LoVo (cell line): ENCODE measurements around the gene KCND3.

Source experiments
- DNase-seq: peaks from one replicate; pipeline ENCODE4 v3.0.0-alpha.2; 2016; ENCODE audit warnings: low spot score

KCND3 gene

GRCh38 chr1:111911776-111912515, 77.5 kb downstream of the KCND3 start:
- no peak for DNase-seq

- DNase-seq, result no peak
Measured at GRCh38 chr1:111911061-111911460, 78.4 kb downstream of the KCND3 start.

- DNase-seq, result no peak
Measured at GRCh38 chr1:111909030-111909429, 80.4 kb downstream of the KCND3 start.

- DNase-seq, result no peak
Measured at GRCh38 chr1:111908011-111908621, 81.4 kb downstream of the KCND3 start.

GRCh38 chr1:111907321-111907720, 82.1 kb downstream of the KCND3 start:
- no peak for DNase-seq

- no peak for DNase-seq
Measured at GRCh38 chr1:111906816-111907215, 82.7 kb downstream of the KCND3 start.

GRCh38 chr1:111906111-111906510, 83.4 kb downstream of the KCND3 start:
- DNase-seq, result no peak

- DNase-seq, result no peak
Measured at GRCh38 chr1:111904478-111905218, 84.8 kb downstream of the KCND3 start.

GRCh38 chr1:111903871-111904449, 85.5 kb downstream of the KCND3 start:
- DNase-seq, result no peak

GRCh38 chr1:111903148-111903870, 86.2 kb downstream of the KCND3 start:
- no peak for DNase-seq

GRCh38 chr1:111895469-111895868, 94.0 kb downstream of the KCND3 start:
- DNase-seq, result no peak

GRCh38 chr1:111895017-111895416, 94.5 kb downstream of the KCND3 start:
- DNase-seq, result no peak

- no peak for DNase-seq
Measured at GRCh38 chr1:111894497-111894896, 95.0 kb downstream of the KCND3 start.

GRCh38 chr1:111891566-111891965, 97.9 kb downstream of the KCND3 start:
- no peak for DNase-seq

- DNase-seq, result no peak
Measured at GRCh38 chr1:111888740-111889376, 100.6 kb downstream of the KCND3 start.

- DNase-seq, result no peak
Measured at GRCh38 chr1:111887875-111888274, 101.6 kb downstream of the KCND3 start.

- no peak for DNase-seq
Measured at GRCh38 chr1:111887385-111887784, 102.1 kb downstream of the KCND3 start.

GRCh38 chr1:111886741-111887140, 102.7 kb downstream of the KCND3 start:
- no peak for DNase-seq

- no peak for DNase-seq
Measured at GRCh38 chr1:111884772-111885443, 104.6 kb downstream of the KCND3 start.

- DNase-seq, result no peak
Measured at GRCh38 chr1:111882986-111883560, 106.4 kb downstream of the KCND3 start.

- no peak for DNase-seq
Measured at GRCh38 chr1:111882559-111882958, 106.9 kb downstream of the KCND3 start.
